SK-N-SH (cell line): Measurements from ENCODE around the gene USH1G. TPM values are rescaled to one million over a fixed set of nuclear protein-coding genes. Genes with fewer than 3 reads are reported as not detected.

Experiments used
- CTCF ChIA-PET: fragments of 300-600, 350-600 bp; formaldehyde crosslinking; extraction: SDS; loops from one replicate; lab custom pipeline; 2021; lab: Yijun Ruan, JAX
- POLR2A ChIA-PET: fragments of 350-600 bp; sonication (Branson Sonifier 250); formaldehyde crosslinking; extraction: SDS; loops from one replicate; lab custom pipeline; 2020; ENCODE audit warnings: antibody characterized with exemption, inconsistent platforms; lab: Yijun Ruan, JAX
- DNase-seq: peaks from one replicate; pipeline ENCODE4 v3.0.0; 2012
- H2AFZ ChIP-seq: fragments of 200-600 bp; sonication (generic); 2 replicates; pipeline ENCODE4 v1.8.1; 2016; ENCODE audit warnings: antibody characterized with exemption, mild to moderate bottlenecking, low read depth
- H3F3A ChIP-seq: fragments of 200-600 bp; sonication (generic); replicated peaks from 2 replicates; pipeline ENCODE3; 2016; ENCODE audit warnings: antibody characterized with exemption, mild to moderate bottlenecking; ENCODE audit not compliant: insufficient read depth
- H3K27ac ChIP-seq, 2 experiments: fragments of 200-500 bp in 1 of 2; fragments of 200-600 bp in 1 of 2; sonication (Bioruptor generic) in 1 of 2; sonication (generic), shearing (Covaris generic) in 1 of 2; 2 replicates each; pipeline versions ENCODE4 v1.5.1 to v1.6.1; 2014 to 2016; ENCODE audit warnings: low read depth in 2 of 2, inconsistent platforms in 1 of 2, low read length in 1 of 2, mild to moderate bottlenecking in 1 of 2, mixed read lengths in 1 of 2
- H3K27me3 ChIP-seq: fragments of 200-600 bp; sonication (generic), shearing (Covaris generic); 2 replicates; pipeline ENCODE4 v1.6.1; 2016; ENCODE audit warnings: mixed run types; ENCODE audit not compliant: insufficient read depth
- H3K36me3 ChIP-seq, 2 experiments: fragments of 200-500 bp in 1 of 2; fragments of 200-600 bp in 1 of 2; sonication (Bioruptor generic) in 1 of 2; sonication (generic) in 1 of 2; replicated peaks in 1 of 2; 2 replicates each; pipeline versions ENCODE3 to v1.5.1; 2014 to 2016; ENCODE audit warnings: low read length in 1 of 2, mild to moderate bottlenecking in 1 of 2; ENCODE audit not compliant: insufficient read depth in 2 of 2, control insufficient read depth in 1 of 2
- H3K4me1 ChIP-seq, 2 experiments: fragments of 200-500 bp in 1 of 2; fragments of 200-600 bp in 1 of 2; sonication (Bioruptor generic) in 1 of 2; sonication (generic), shearing (Covaris generic) in 1 of 2; 2 replicates each; pipeline versions ENCODE4 v1.5.1 to v1.6.1; 2014 to 2016; ENCODE audit warnings: low read depth in 1 of 2, low read length in 1 of 2, mixed run types in 1 of 2; ENCODE audit not compliant: insufficient read depth in 2 of 2, control insufficient read depth in 1 of 2
- H3K4me2 ChIP-seq: fragments of 200-600 bp; sonication (generic), shearing (Covaris generic); 2 replicates; pipeline ENCODE4 v1.6.1; 2017; ENCODE audit warnings: mixed run types
- H3K4me3 ChIP-seq, 2 experiments: fragments of 200-500 bp in 1 of 2; fragments of 200-600 bp in 1 of 2; sonication (Bioruptor generic) in 1 of 2; sonication (generic), shearing (Covaris generic) in 1 of 2; 2 replicates each; pipeline versions ENCODE4 v1.5.1 to v1.8.1; 2014 to 2016; ENCODE audit warnings: low read depth in 2 of 2, inconsistent platforms in 1 of 2, low read length in 1 of 2, mild to moderate bottlenecking in 1 of 2, mixed read lengths in 1 of 2, moderate library complexity in 1 of 2
- H3K79me2 ChIP-seq: fragments of 200-600 bp; sonication (generic); 2 replicates; pipeline ENCODE4 v1.8.1; 2017; ENCODE audit warnings: mild to moderate bottlenecking; ENCODE audit not compliant: insufficient read depth
- H3K9ac ChIP-seq: fragments of 200-600 bp; sonication (generic); 2 replicates; pipeline ENCODE4 v1.6.1; 2017; ENCODE audit warnings: mixed run types
- H3K9me2 ChIP-seq: fragments of 200-600 bp; sonication (generic); 2 replicates; pipeline ENCODE4 v1.6.1; 2017; ENCODE audit warnings: mixed run types
- H3K9me3 ChIP-seq: fragments of 200-600 bp; sonication (generic); 2 replicates; pipeline ENCODE4 v1.6.1; 2017; ENCODE audit warnings: mixed run types, mild to moderate bottlenecking, moderate library complexity
- H4K20me1 ChIP-seq: fragments of 200-600 bp; sonication (generic); 2 replicates; pipeline ENCODE4 v1.6.1; 2017; ENCODE audit warnings: mild to moderate bottlenecking, mixed run types; ENCODE audit not compliant: insufficient read depth
- CTCF ChIP-seq: fragments of 200-600 bp; sonication (generic); IDR thresholded peaks from 2 replicates; pipeline ENCODE4 v1.6.1; 2017; ENCODE audit warnings: antibody characterized with exemption, mild to moderate bottlenecking, moderate library complexity
- ELF1 ChIP-seq: IDR thresholded peaks from 2 replicates; pipeline ENCODE4 v1.4.0; 2012
- FOSL2 ChIP-seq: IDR thresholded peaks from 2 replicates; pipeline ENCODE4 v1.4.0; 2012; ENCODE audit warnings: low read depth, mild to moderate bottlenecking, moderate library complexity, borderline replicate concordance
- GABPA ChIP-seq: IDR thresholded peaks from 2 replicates; pipeline ENCODE4 v1.4.0; 2012; ENCODE audit warnings: low read depth, mild to moderate bottlenecking
- GATA2 ChIP-seq: sonication (generic); formaldehyde crosslinking; IDR thresholded peaks from 2 replicates; pipeline ENCODE4 v1.5.0; 2020; ENCODE audit warnings: mild to moderate bottlenecking, missing genetic modification reagents
- IRF3 ChIP-seq: fragments of 150-350 bp; IDR thresholded peaks from 2 replicates; pipeline ENCODE4 v1.6.1; 2016; ENCODE audit warnings: mild to moderate bottlenecking, low read depth, low read length
- MAX ChIP-seq: IDR thresholded peaks from 2 replicates; pipeline ENCODE4 v1.4.0; 2012; ENCODE audit warnings: low read depth
- MEF2A ChIP-seq: IDR thresholded peaks from 2 replicates; pipeline ENCODE4 v1.4.0; 2012; ENCODE audit warnings: low read depth, borderline replicate concordance
- MXI1 ChIP-seq: IDR thresholded peaks from 2 replicates; pipeline ENCODE4 v1.6.1; 2012; ENCODE audit warnings: mild to moderate bottlenecking, low read depth, low read length, improper control_type of control experiment
- NFIC ChIP-seq: IDR thresholded peaks from 2 replicates; pipeline ENCODE4 v1.4.0; 2012; ENCODE audit warnings: borderline replicate concordance
- NRF1 ChIP-seq: IDR thresholded peaks from 2 replicates; pipeline ENCODE4 v1.6.1; 2012; ENCODE audit warnings: low read depth, mild to moderate bottlenecking, low read length
- PBX3 ChIP-seq: IDR thresholded peaks from 2 replicates; pipeline ENCODE4; 2012
- RAD21 ChIP-seq: IDR thresholded peaks from 2 replicates; pipeline ENCODE4 v1.6.1; 2012; ENCODE audit warnings: mild to moderate bottlenecking, low read length
- RFX5 ChIP-seq: IDR thresholded peaks from 2 replicates; pipeline ENCODE4 v1.6.1; 2012; ENCODE audit warnings: mild to moderate bottlenecking, improper control_type of control experiment, low read length
- SIN3A ChIP-seq: IDR thresholded peaks from 2 replicates; pipeline ENCODE4 v1.6.1; 2012; ENCODE audit warnings: low read depth, mild to moderate bottlenecking, low read length, moderate library complexity, borderline replicate concordance
- SMC3 ChIP-seq: IDR thresholded peaks from 2 replicates; pipeline ENCODE4 v1.6.1; 2012; ENCODE audit warnings: low read depth, low read length, improper control_type of control experiment
- TAF1 ChIP-seq: IDR thresholded peaks from 2 replicates; pipeline ENCODE4 v1.6.1; 2012; ENCODE audit warnings: low read depth, mild to moderate bottlenecking, low read length, moderate library complexity, borderline replicate concordance
- YY1 ChIP-seq: IDR thresholded peaks from 2 replicates; pipeline ENCODE4 v1.4.0; 2012; ENCODE audit warnings: low read depth, mild to moderate bottlenecking
- ZBTB33 ChIP-seq: IDR thresholded peaks from 2 replicates; pipeline ENCODE4 v1.4.0; 2012; ENCODE audit warnings: low read depth, borderline replicate concordance
- WGBS: methylation state at CpG from one replicate; pipeline ENCODE4 v1.1.6; 2017; ENCODE audit warnings: low lambda C conversion rate; 5-methylcytosine and 5-hydroxymethylcytosine counted together
- polyA plus RNA-seq, 3 experiments: library from polyadenylated mRNA; depleted of rRNA; stranded (reverse); fragments of >200 nt; gene quantifications; 2 replicates each; pipeline ENCODE4 v1.2.3, GENCODE V29; 2012

USH1G gene
- polyA plus RNA-seq, 1 of the 3 experiments (the other 2 are of a cell fraction) = not detected

- Histone ChIP-seq H3K27ac (no peak overlapping the region), H3F3A (no peaks in the 10 kb centered on the region), H3K4me2 (no peak overlapping the region), H2AFZ (no peak overlapping the region), H3K9me3 (no peaks in the 10 kb centered on the region), H3K4me3 (no peak overlapping the region), H3K36me3 (no peaks in the 10 kb centered on the region), H3K9ac (no peak overlapping the region), H3K9me2 (no peaks in the 10 kb centered on the region), H3K79me2 (no peaks in the 10 kb centered on the region), H3K4me1 (no peaks in the 10 kb centered on the region), H3K27me3 (peaks cover 19% of the 10 kb centered on the region; the same call in 1 of the 2 replicates), H4K20me1 (no peaks in the 10 kb centered on the region)
- no peak for TF ChIP-seq NRF1
- TF ChIP-seq TAF1 = no peak
- no peak for TF ChIP-seq ELF1
- TF ChIP-seq FOSL2 = no peak
- no peak for TF ChIP-seq MEF2A
- TF ChIP-seq RAD21 = no peak
- no peak for TF ChIP-seq MAX
- no peak for TF ChIP-seq YY1
- no peak for TF ChIP-seq IRF3
- TF ChIP-seq GABPA = no peak
- TF ChIP-seq SMC3 = no peak
- 53% methylated on average over 11 of the region's 11 CpGs for WGBS
- CTCF ChIA-PET = interaction anchor here (1.3 to 47.7 kb wide), 3 partner anchors 8 to 77 kb away, joined by 5 to 3869 read pairs (median 8); partner anchors contain the start of genes FDXR, GRIN2C and NAT9
- no peak for DNase-seq
- POLR2A ChIA-PET = no interaction called here
Measured at GRCh38 chr17:74881073-74881472, 42.0 kb downstream of the USH1G start.

GRCh38 chr17:74879308-74879707, 43.7 kb downstream of the USH1G start:
- Histone ChIP-seq H3K36me3 (no peaks in the 10 kb centered on the region), H3K4me2 (no peak overlapping the region), H3K27ac (no peak overlapping the region), H3K79me2 (no peaks in the 10 kb centered on the region), H3K27me3 (peaks cover 18% of the 10 kb centered on the region; the same call in 1 of the 2 replicates), H2AFZ (no peak overlapping the region), H3K4me1 (no peaks in the 10 kb centered on the region), H3K9me2 (no peaks in the 10 kb centered on the region), H3K4me3 (no peak overlapping the region), H4K20me1 (no peaks in the 10 kb centered on the region), H3K9me3 (no peaks in the 10 kb centered on the region), H3K9ac (no peak overlapping the region), H3F3A (no peaks in the 10 kb centered on the region)
- POLR2A ChIA-PET = no interaction called here
- WGBS = 74% methylated on average over 16 of the region's 16 CpGs
- no peak for DNase-seq
- CTCF ChIA-PET = interaction anchor here (1.5 to 47.7 kb wide), 3 partner anchors 44 to 78 kb away, joined by 4 to 3869 read pairs (median 8); partner anchors contain the start of genes GRIN2C, NAT9 and USH1G
- TF ChIP-seq SMC3 (no peak), PBX3 (no peak), NRF1 (no peak), RFX5 (no peak), CTCF (no peak), MAX (no peak), GATA2 (CRISPR knock-in tag) (no peak), MEF2A (no peak), NFIC (no peak), RAD21 (no peak), SIN3A (no peak), ZBTB33 (no peak), MXI1 (no peak), FOSL2 (no peak), TAF1 (no peak)
